ENCODE data around the gene TMEM139.
A peak's percentile ranks its signal among the peaks of the same experiment; 100 is the strongest.

The TMEM139 gene

GRCh38 chr7:143284591-143285469, at the start of gene TMEM139:
TMEM139 (plus strand) TSS chr7:143284958; CDS start chr7:143285958, 1,000 bp downstream.
- DNase-seq: no peak

GRCh38 chr7:143235561-143235960, 49.2 kb upstream of the TMEM139 start:
- no peak for DNase-seq

- DNase-seq: no peak
These were observed 48.3 kb upstream of the TMEM139 start for GRCh38 chr7:143236408-143236990.

GRCh38 chr7:143237366-143237765, 47.4 kb upstream of the TMEM139 start:
- DNase-seq: no peak

- DNase-seq: no peak
These were observed 46.3 kb upstream of the TMEM139 start for GRCh38 chr7:143238289-143238980.

- DNase-seq: no peak
These were observed 44.9 kb upstream of the TMEM139 start for GRCh38 chr7:143239813-143240212.

- peak; percentile 63 for DNase-seq
These were observed 44.2 kb upstream of the TMEM139 start for GRCh38 chr7:143240291-143241168.

- no peak for DNase-seq
These were observed 42.5 kb upstream of the TMEM139 start for GRCh38 chr7:143242306-143242705.

- no peak for DNase-seq
These were observed 41.6 kb upstream of the TMEM139 start for GRCh38 chr7:143243111-143243510.

GRCh38 chr7:143243614-143244013, 41.1 kb upstream of the TMEM139 start:
- no peak for DNase-seq

GRCh38 chr7:143244321-143244720, 40.4 kb upstream of the TMEM139 start:
- no peak for DNase-seq

GRCh38 chr7:143245123-143245522, 39.6 kb upstream of the TMEM139 start:
- no peak for DNase-seq

- DNase-seq: no peak
These were observed 37.4 kb upstream of the TMEM139 start for GRCh38 chr7:143247372-143247771.

- no peak for DNase-seq
These were observed 35.9 kb upstream of the TMEM139 start for GRCh38 chr7:143248761-143249354.

- DNase-seq: no peak
These were observed 34.6 kb upstream of the TMEM139 start for GRCh38 chr7:143250199-143250598.

- DNase-seq: no peak
These were observed 33.9 kb upstream of the TMEM139 start for GRCh38 chr7:143250822-143251221.

GRCh38 chr7:143252006-143252405, 32.8 kb upstream of the TMEM139 start:
- no peak for DNase-seq

- no peak for DNase-seq
These were observed 29.2 kb upstream of the TMEM139 start for GRCh38 chr7:143255564-143255963.

- DNase-seq: no peak
These were observed 28.4 kb upstream of the TMEM139 start for GRCh38 chr7:143256325-143256724.

- no peak for DNase-seq
These were observed 27.8 kb upstream of the TMEM139 start for GRCh38 chr7:143256932-143257331.

GRCh38 chr7:143257501-143257900, 27.3 kb upstream of the TMEM139 start:
- DNase-seq: no peak

- no peak for DNase-seq
These were observed 25.9 kb upstream of the TMEM139 start for GRCh38 chr7:143258831-143259230.

All from DMS 273 treated with DMSO at 0.1 percent for 48 hours (cell line).